DMS53 treated with DMSO at 0.1 percent for 48 hours (cell line): ENCODE data around the gene PTPRD.
"Not testable (repeated sequence)": the region's sequence is repeated elsewhere in the genome, so short reads cannot be mapped to it uniquely, and the experiment has no call there.

Source experiments
- DNase-seq: peaks from one replicate; lab custom pipeline; 2025; ENCODE audit not compliant: unreplicated experiment; lab: John Stamatoyannopoulos, UW

Gene PTPRD

GRCh38 chr9:8713149-8713810 is 1899.5 kb downstream of the PTPRD start:
- DNase-seq = no peak

GRCh38 chr9:8709731-8710130 is 1903.1 kb downstream of the PTPRD start:
- DNase-seq = no peak

GRCh38 chr9:8708728-8709127 is 1904.1 kb downstream of the PTPRD start:
- no peak for DNase-seq

- DNase-seq = no peak
Observed at GRCh38 chr9:8706998-8707397, 1905.8 kb downstream of the PTPRD start.

GRCh38 chr9:8706531-8706930 is 1906.3 kb downstream of the PTPRD start:
- DNase-seq = no peak

GRCh38 chr9:8705861-8706260 is 1906.9 kb downstream of the PTPRD start:
- no peak for DNase-seq

GRCh38 chr9:8703904-8704303 is 1908.9 kb downstream of the PTPRD start:
- DNase-seq = no peak

- no peak for DNase-seq
Observed at GRCh38 chr9:8701904-8702303, 1910.9 kb downstream of the PTPRD start.

GRCh38 chr9:8697565-8697964 is 1915.2 kb downstream of the PTPRD start:
- not testable (repeated sequence) for DNase-seq

- no peak for DNase-seq
Observed at GRCh38 chr9:8696516-8696915, 1916.3 kb downstream of the PTPRD start.

GRCh38 chr9:8694983-8695588 is 1917.7 kb downstream of the PTPRD start:
- peak; percentile 1 for DNase-seq

- no peak for DNase-seq
Observed at GRCh38 chr9:8693464-8693863, 1919.3 kb downstream of the PTPRD start.

- DNase-seq = no peak
Observed at GRCh38 chr9:8686516-8686915, 1926.3 kb downstream of the PTPRD start.

- no peak for DNase-seq
Observed at GRCh38 chr9:8685825-8686224, 1927.0 kb downstream of the PTPRD start.

- DNase-seq = no peak
Observed at GRCh38 chr9:8684978-8685708, 1927.7 kb downstream of the PTPRD start.

- DNase-seq = no peak
Observed at GRCh38 chr9:8683496-8683895, 1929.3 kb downstream of the PTPRD start.

- no peak for DNase-seq
Observed at GRCh38 chr9:8680658-8681057, 1932.1 kb downstream of the PTPRD start.

- DNase-seq = no peak
Observed at GRCh38 chr9:8680157-8680556, 1932.6 kb downstream of the PTPRD start.

- DNase-seq = no peak
Observed at GRCh38 chr9:8679371-8679822, 1933.4 kb downstream of the PTPRD start.

- no peak for DNase-seq
Observed at GRCh38 chr9:8677741-8678140, 1935.1 kb downstream of the PTPRD start.

GRCh38 chr9:8674536-8674935 is 1938.3 kb downstream of the PTPRD start:
- DNase-seq = no peak

- no peak for DNase-seq
Observed at GRCh38 chr9:8673830-8674229, 1939.0 kb downstream of the PTPRD start.
